Ishikawa (cell line): ENCODE measurements around the gene SPON1.
A peak's percentile ranks its signal among the peaks of the same experiment; 100 is the strongest.

Experiments used
- CEBPB ChIP-seq: IDR thresholded peaks from 2 replicates; pipeline ENCODE4 v1.6.1; 2012
- CREB1 ChIP-seq: IDR thresholded peaks from 2 replicates; pipeline ENCODE4 v1.6.1; 2012; ENCODE audit warnings: low read depth
- EGR1 ChIP-seq: IDR thresholded peaks from 2 replicates; pipeline ENCODE4 v1.6.1; 2012
- EP300 ChIP-seq: IDR thresholded peaks from 2 replicates; pipeline ENCODE4 v1.6.1; 2012; ENCODE audit warnings: borderline replicate concordance
- FOXM1 ChIP-seq: IDR thresholded peaks from 2 replicates; pipeline ENCODE4 v1.6.1; 2012; ENCODE audit warnings: low read depth, borderline replicate concordance
- MAX ChIP-seq: IDR thresholded peaks from 2 replicates; pipeline ENCODE4 v1.6.1; 2012
- NFIC ChIP-seq: IDR thresholded peaks from 2 replicates; pipeline ENCODE4 v1.6.1; 2012
- RAD21 ChIP-seq: IDR thresholded peaks from 2 replicates; pipeline ENCODE4 v1.6.1; 2012; ENCODE audit warnings: low read depth
- REST ChIP-seq: IDR thresholded peaks from 2 replicates; pipeline ENCODE4 v1.6.1; 2012; ENCODE audit warnings: low read depth, mild to moderate bottlenecking
- TAF1 ChIP-seq: IDR thresholded peaks from 2 replicates; pipeline ENCODE4 v1.6.1; 2012; ENCODE audit warnings: low read depth, mild to moderate bottlenecking
- TCF12 ChIP-seq: IDR thresholded peaks from 2 replicates; pipeline ENCODE4 v1.6.1; 2012; ENCODE audit warnings: low read depth
- TEAD4 ChIP-seq: IDR thresholded peaks from 2 replicates; pipeline ENCODE4 v1.6.1; 2012
- USF1 ChIP-seq: IDR thresholded peaks from 2 replicates; pipeline ENCODE4 v1.6.1; 2012
- YY1 ChIP-seq: IDR thresholded peaks from 2 replicates; pipeline ENCODE4 v1.6.1; 2012; ENCODE audit warnings: low read depth
- ZBTB7A ChIP-seq: IDR thresholded peaks from 2 replicates; pipeline ENCODE4 v1.6.1; 2012; ENCODE audit warnings: low read depth

The SPON1 gene

GRCh38 chr11:14010665-14011064, 48.1 kb downstream of the SPON1 start:
- TF ChIP-seq CEBPB (no peak), YY1 (no peak)

GRCh38 chr11:14012846-14013245, 50.3 kb downstream of the SPON1 start:
- no peak for TF ChIP-seq YY1
- TF ChIP-seq USF1: no peak
- TF ChIP-seq EGR1: no peak
- TF ChIP-seq EP300: no peak
- TF ChIP-seq FOXM1: no peak

- TF ChIP-seq TEAD4 (peak; percentile 75), TAF1 (no peak)
These were observed 53.2 kb downstream of the SPON1 start for GRCh38 chr11:14015711-14016110.

GRCh38 chr11:14018441-14018840, 55.9 kb downstream of the SPON1 start:
- TF ChIP-seq RAD21: no peak
- TF ChIP-seq USF1: no peak
- TF ChIP-seq NFIC: no peak
- no peak for TF ChIP-seq REST
- TF ChIP-seq CEBPB: no peak
- no peak for TF ChIP-seq FOXM1
- no peak for TF ChIP-seq ZBTB7A
- TF ChIP-seq EP300: no peak
- no peak for TF ChIP-seq EGR1
- TF ChIP-seq MAX: no peak
- TF ChIP-seq TEAD4: no peak

- no peak for TF ChIP-seq CREB1
- no peak for TF ChIP-seq TEAD4
- no peak for TF ChIP-seq USF1
- no peak for TF ChIP-seq FOXM1
- no peak for TF ChIP-seq EP300
- TF ChIP-seq CEBPB: no peak
- TF ChIP-seq NFIC: no peak
- TF ChIP-seq REST: no peak
- TF ChIP-seq ZBTB7A: no peak
- no peak for TF ChIP-seq MAX
- TF ChIP-seq TAF1: no peak
These were observed 59.2 kb downstream of the SPON1 start for GRCh38 chr11:14021738-14022137.

- TF ChIP-seq EP300 (no peak), ZBTB7A (no peak), TAF1 (no peak), REST (no peak), RAD21 (no peak), CEBPB (no peak), USF1 (no peak), CREB1 (no peak), YY1 (no peak), FOXM1 (no peak), TEAD4 (no peak), TCF12 (no peak), MAX (no peak)
These were observed 59.7 kb downstream of the SPON1 start for GRCh38 chr11:14022251-14022650.
